Stomach (tissue), 4 donors: ENCODE data around the gene PDK2.
A peak's percentile ranks its signal among the peaks of the same experiment; 100 is the strongest.

Experiments
- CTCF ChIP-seq, 7 experiments: fragments of 450-650 bp in 4 of 7; fragments of 200-600 bp in 3 of 7; sonication (generic) in 3 of 7; IDR thresholded peaks; one replicate each; pipeline ENCODE4 v1.5.1; 2016 to 2019; ENCODE audit warnings: antibody characterized with exemption in 7 of 7, control low read depth in 2 of 7, mild to moderate bottlenecking in 1 of 7
- POLR2A ChIP-seq, 4 donors: fragments of 450-650 bp; IDR thresholded peaks; one replicate each; pipeline ENCODE4 v1.6.1; 2016; ENCODE audit warnings: antibody characterized with exemption in 4 of 4, control low read depth in 2 of 4, mild to moderate bottlenecking in 1 of 4, moderate library complexity in 1 of 4

- TF ChIP-seq POLR2A (IDR thresholded peaks at IDR 0.05) (no peak), CTCF (IDR thresholded peaks at IDR 0.05) (peak in 1 of 7 experiments; percentile 3)
These were observed 16.8 kb downstream of the PDK2 start for GRCh38 chr17:50111673-50112655.
